CD4-positive, CD25-positive, alpha-beta regulatory T cell (primary cell): Measurements from ENCODE around the gene AKR1C3. TPM values are rescaled to one million over a fixed set of nuclear protein-coding genes. Genes with fewer than 3 reads are reported as not detected.
"Not testable (repeated sequence)": the region's sequence is repeated elsewhere in the genome, so short reads cannot be mapped to it uniquely, and the experiment has no call there.

Experiments used
- ATAC-seq, 2 donors: fragments of 150-1000 bp; cut with Tn5 transposase; one replicate each; pipeline ENCODE4 v1.10.0; 2021; ENCODE audit warnings: low read depth in 2 of 2, moderate number of reproducible peaks in 2 of 2, moderate library complexity in 1 of 2
- DNase-seq, 3 donors: peaks; one replicate each; pipeline versions ENCODE4 v3.0.0 to v3.0.0-alpha.2; 2012 to 2022; ENCODE audit warnings: mixed read lengths in 1 of 3
- H3K27ac ChIP-seq: one replicate; pipeline ENCODE4 v1.7.0; 2013; ENCODE audit warnings: mild to moderate bottlenecking, low read length; ENCODE audit not compliant: insufficient read depth, poor library complexity, severe bottlenecking
- H3K27me3 ChIP-seq: one replicate; pipeline ENCODE4 v1.7.0; 2013; ENCODE audit warnings: low read length; ENCODE audit not compliant: control insufficient read depth, insufficient read depth
- H3K36me3 ChIP-seq: one replicate; pipeline ENCODE4 v1.7.0; 2013; ENCODE audit warnings: mild to moderate bottlenecking, low read length, moderate library complexity; ENCODE audit not compliant: control insufficient read depth, insufficient read depth
- H3K4me1 ChIP-seq: 2 replicates; pipeline ENCODE4 v1.7.0; 2013; ENCODE audit warnings: mild to moderate bottlenecking, low read length; ENCODE audit not compliant: insufficient read depth, control insufficient read depth, poor library complexity, severe bottlenecking
- H3K4me3 ChIP-seq: one replicate; pipeline ENCODE4 v1.7.0; 2013; ENCODE audit warnings: low read depth, mild to moderate bottlenecking, low read length, moderate library complexity
- H3K9me3 ChIP-seq, 2 experiments: 1 replicate in 1 of 2; 2 replicates in 1 of 2; pipeline ENCODE4 v1.7.0; 2013; ENCODE audit warnings: low read length in 2 of 2, mild to moderate bottlenecking in 1 of 2, moderate library complexity in 1 of 2; ENCODE audit not compliant: control insufficient read depth in 2 of 2
- H3K27ac Mint-ChIP-seq, 3 donors: one replicate each; pipeline ENCODE4 v1.8.0; 2020 to 2022; ENCODE audit warnings: mild to moderate bottlenecking in 3 of 3, mixed read lengths in 3 of 3, moderate library complexity in 2 of 3
- H3K27me3 Mint-ChIP-seq: one replicate; pipeline ENCODE4 v1.8.0; 2022; ENCODE audit warnings: mild to moderate bottlenecking, mixed read lengths
- H3K36me3 Mint-ChIP-seq: one replicate; pipeline ENCODE4 v1.8.0; 2020; ENCODE audit warnings: mixed read lengths
- H3K4me1 Mint-ChIP-seq, 4 donors: one replicate each; pipeline ENCODE4 v1.8.0; 2020 to 2022; ENCODE audit warnings: mixed read lengths in 4 of 4, mild to moderate bottlenecking in 1 of 4
- H3K4me3 Mint-ChIP-seq, 4 donors: one replicate each; pipeline ENCODE4 v1.8.0; 2020 to 2022; ENCODE audit warnings: mild to moderate bottlenecking in 4 of 4, mixed read lengths in 4 of 4, moderate library complexity in 3 of 4
- H3K9me3 Mint-ChIP-seq, 7 donors: one replicate each; pipeline ENCODE4 v1.8.0; 2020 to 2022; ENCODE audit warnings: mixed read lengths in 7 of 7, mild to moderate bottlenecking in 3 of 7, moderate library complexity in 2 of 7
- polyA plus RNA-seq, 4 donors: library from polyadenylated mRNA; unstranded; fragments of 300-500 nt; fragmentation: Illumina TruSeq; gene quantifications; one replicate each; pipeline ENCODE4 v1.2.3, GENCODE V29; 2021
- total RNA-seq: library from RNA; stranded (reverse); gene quantifications from one replicate; pipeline ENCODE4 v1.2.3, GENCODE V29; 2022

The AKR1C3 gene
- total RNA-seq (7.4 TPM), polyA plus RNA-seq (10 to 100 TPM in 3 of 4 donors, 1 to 10 TPM in 1; 8.9 to 49.6 (median 14.2) TPM)

DNA sequence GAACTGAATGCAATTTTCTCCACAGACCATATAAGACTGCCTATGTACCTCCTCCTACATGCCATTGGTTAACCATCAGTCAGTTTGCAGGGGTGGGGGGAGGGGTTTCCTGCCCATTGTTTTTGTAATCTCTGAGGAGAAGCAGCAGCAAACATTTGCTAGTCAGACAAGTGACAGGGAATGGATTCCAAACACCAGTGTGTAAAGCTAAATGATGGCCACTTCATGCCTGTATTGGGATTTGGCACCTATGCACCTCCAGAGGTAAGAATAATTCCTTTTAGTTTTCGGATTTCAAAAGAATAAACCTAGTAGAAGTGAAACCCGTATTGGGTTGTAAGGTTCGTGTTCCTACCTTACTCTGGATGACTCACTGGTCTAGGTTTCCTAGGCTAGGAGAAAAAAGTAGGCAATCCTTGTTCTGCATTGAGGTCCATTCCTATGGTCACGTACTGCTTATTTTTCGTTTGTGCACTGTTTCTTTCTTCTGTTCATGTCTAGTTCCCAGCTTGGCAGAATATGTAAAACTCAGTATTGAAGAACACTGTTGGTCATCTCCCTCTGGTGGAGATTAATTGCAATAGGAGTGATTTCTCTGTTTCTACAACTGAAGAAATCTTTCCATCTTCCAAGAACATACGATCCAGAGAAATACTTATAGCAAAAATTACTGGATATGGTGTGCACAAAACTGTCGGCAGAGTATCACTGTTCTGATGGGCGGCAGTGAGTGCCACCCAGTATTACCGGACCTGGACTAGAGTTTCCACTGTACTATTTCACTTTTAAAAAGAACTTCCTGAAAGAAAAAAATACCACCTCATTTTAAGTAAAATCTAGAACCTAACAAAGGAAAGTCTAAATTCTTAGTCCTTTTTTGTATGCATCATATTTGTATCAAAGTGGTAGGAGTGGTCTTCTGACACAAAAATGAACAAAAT lies at the start of gene AKR1C3:
Gene AKR1C3, plus strand, starts transcription at position 150 of the 941 bp plus-strand sequence. Its CDS starts 31 bp downstream, at position 181.
- Mint-ChIP-seq H3K4me1 (peaks cover 0 to 8% (median 5%) of the 10 kb centered on the region in 4 donors), H3K4me3 (peak within 1 kb of the TSS; percentile 87 to 92 (median 88)), H3K27ac (peak within 1 kb of the TSS in 2 of 3 donors; percentile 76 to 78), H3K9me3 (peaks cover 0 to 6% (median 2%) of the 10 kb centered on the region in 7 donors), H3K27me3 (no peaks in the 10 kb centered on the region), H3K36me3 (no peaks in the 10 kb centered on the region)
- peak in 2 of 3 donors; percentile 37 to 80 for DNase-seq
- Histone ChIP-seq H3K9me3 (no peaks in the 10 kb centered on the region), H3K27ac (no peak within 1 kb of the TSS), H3K4me3 (peak within 1 kb of the TSS; percentile 95), H3K27me3 (peaks cover 9% of the 10 kb centered on the region), H3K4me1 (no peaks in the 10 kb centered on the region), H3K36me3 (no peaks in the 10 kb centered on the region)
- ATAC-seq: peak in 1 of 2 donors; percentile 56

DNA sequence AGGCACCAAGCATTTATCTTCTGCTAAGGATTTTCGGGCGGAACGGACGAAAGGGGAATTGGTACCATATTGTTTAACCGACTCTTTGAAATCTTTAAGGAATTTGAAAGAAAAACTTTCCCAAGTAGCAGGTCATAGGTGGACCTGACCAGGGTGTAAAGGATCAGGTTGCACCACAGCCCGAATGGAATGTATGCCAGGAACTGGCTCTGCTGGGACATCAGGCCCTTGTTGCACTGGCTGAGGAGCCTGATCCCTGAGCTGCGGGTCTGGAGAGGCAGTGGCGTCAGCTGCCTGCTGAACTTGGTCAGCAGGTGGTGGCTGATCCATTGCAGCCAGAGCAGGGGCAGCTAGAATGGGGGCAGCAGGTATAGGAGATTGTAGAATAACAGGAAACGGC lies 49.1 kb upstream of the AKR1C3 start:
- no peaks in the 10 kb centered on the region for H3K4me1 Mint-ChIP-seq
- H3K36me3 ChIP-seq: no peaks in the 10 kb centered on the region

DNA sequence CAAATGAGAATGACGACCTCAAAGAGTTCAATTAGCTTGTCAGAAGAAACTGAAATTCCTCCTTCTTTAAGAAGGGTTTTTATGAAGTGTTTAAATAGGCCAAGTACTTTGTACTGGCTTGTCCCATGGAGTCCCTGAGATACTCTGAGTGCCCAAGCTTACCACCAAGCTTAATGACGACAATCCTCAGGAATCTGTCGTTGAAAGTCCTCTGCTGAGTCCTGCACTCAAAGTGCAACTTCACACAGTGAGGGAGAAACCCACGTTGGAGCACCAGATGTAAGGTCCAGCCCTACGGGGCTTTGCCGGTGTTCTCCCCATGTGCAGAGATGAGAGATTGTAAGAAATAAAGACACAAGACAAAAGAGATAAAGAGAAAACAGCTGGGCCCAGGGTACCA lies 47.8 kb upstream of the AKR1C3 start:
- H3K27ac ChIP-seq: no peak overlapping the region
- H3K36me3 ChIP-seq: no peaks in the 10 kb centered on the region
- Mint-ChIP-seq H3K4me1 (no peaks in the 10 kb centered on the region), H3K36me3 (no peaks in the 10 kb centered on the region), H3K9me3 (no peaks in the 10 kb centered on the region), H3K27ac (no peak overlapping the region), H3K27me3 (no peaks in the 10 kb centered on the region), H3K4me3 (no peak overlapping the region)
- no peak overlapping the region for H3K4me3 ChIP-seq
- H3K9me3 ChIP-seq: no peaks in the 10 kb centered on the region
- DNase-seq: no peak
- no peaks in the 10 kb centered on the region for H3K4me1 ChIP-seq
- H3K27me3 ChIP-seq: no peaks in the 10 kb centered on the region
- no peak for ATAC-seq

More for the DNA sequence above, 49.1 kb upstream of the AKR1C3 start:
- Histone ChIP-seq H3K27ac (no peak overlapping the region), H3K4me3 (no peak overlapping the region), H3K9me3 (no peaks in the 10 kb centered on the region), H3K4me1 (no peaks in the 10 kb centered on the region), H3K27me3 (no peaks in the 10 kb centered on the region)
- Mint-ChIP-seq H3K9me3 (no peaks in the 10 kb centered on the region), H3K36me3 (no peaks in the 10 kb centered on the region), H3K4me3 (no peak overlapping the region), H3K27ac (no peak overlapping the region), H3K27me3 (no peaks in the 10 kb centered on the region)
- no peak for DNase-seq
- ATAC-seq: no peak

DNA sequence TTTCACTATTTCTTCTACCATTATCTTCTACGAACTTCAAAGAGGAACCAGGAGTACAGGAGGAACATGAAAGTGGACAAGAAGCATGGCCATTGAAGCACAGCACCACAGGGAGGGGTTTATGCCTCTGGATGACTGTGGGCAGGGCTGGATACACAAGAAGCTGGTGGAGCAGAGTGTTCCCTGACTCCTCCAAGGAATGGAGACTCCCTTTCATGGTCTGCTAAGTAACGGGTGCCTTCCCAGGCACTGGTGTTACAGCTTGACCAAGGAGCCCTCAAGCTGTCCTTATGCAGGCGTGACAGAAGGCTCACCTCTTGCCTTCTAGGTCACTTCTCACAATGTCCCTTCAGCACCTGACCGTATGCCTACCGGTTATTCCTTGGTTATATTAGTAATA lies 47.2 kb upstream of the AKR1C3 start:
- H3K36me3 ChIP-seq, H3K9me3 ChIP-seq, H3K27ac Mint-ChIP-seq, H3K4me1 ChIP-seq, H3K4me3 ChIP-seq, H3K36me3 Mint-ChIP-seq, H3K27ac ChIP-seq, H3K27me3 ChIP-seq, H3K9me3 Mint-ChIP-seq, H3K4me3 Mint-ChIP-seq, H3K4me1 Mint-ChIP-seq, ATAC-seq, H3K27me3 Mint-ChIP-seq, DNase-seq: not testable (repeated sequence)

GRCh38 chr10:5047912-5048628 lies 46.1 kb upstream of the AKR1C3 start:
- H3K36me3 Mint-ChIP-seq: no peaks in the 10 kb centered on the region
- ATAC-seq: no peak
- H3K9me3 Mint-ChIP-seq: no peaks in the 10 kb centered on the region
- H3K27ac ChIP-seq: no peak overlapping the region
- no peaks in the 10 kb centered on the region for H3K27me3 ChIP-seq
- no peak for DNase-seq
- H3K4me3 Mint-ChIP-seq: no peak overlapping the region
- H3K4me3 ChIP-seq: no peak overlapping the region
- no peaks in the 10 kb centered on the region for H3K36me3 ChIP-seq
- no peaks in the 10 kb centered on the region for H3K4me1 Mint-ChIP-seq
- H3K27me3 Mint-ChIP-seq: no peaks in the 10 kb centered on the region
- H3K9me3 ChIP-seq: no peaks in the 10 kb centered on the region
- no peaks in the 10 kb centered on the region for H3K4me1 ChIP-seq
- H3K27ac Mint-ChIP-seq: no peak overlapping the region

- not testable (repeated sequence) for H3K27ac ChIP-seq, H3K27ac Mint-ChIP-seq, H3K27me3 ChIP-seq, H3K4me1 ChIP-seq, H3K36me3 ChIP-seq, H3K27me3 Mint-ChIP-seq, H3K4me3 Mint-ChIP-seq, H3K9me3 Mint-ChIP-seq, H3K9me3 ChIP-seq, ATAC-seq, H3K36me3 Mint-ChIP-seq, H3K4me1 Mint-ChIP-seq, H3K4me3 ChIP-seq, DNase-seq
These were observed 41.2 kb upstream of the AKR1C3 start for GRCh38 chr10:5052951-5053500.

- not testable (repeated sequence) for H3K4me1 ChIP-seq, H3K27ac ChIP-seq, H3K36me3 Mint-ChIP-seq, H3K4me1 Mint-ChIP-seq, H3K27me3 Mint-ChIP-seq, H3K27ac Mint-ChIP-seq, DNase-seq, H3K27me3 ChIP-seq, H3K9me3 ChIP-seq, H3K4me3 Mint-ChIP-seq, H3K36me3 ChIP-seq, ATAC-seq, H3K4me3 ChIP-seq, H3K9me3 Mint-ChIP-seq
These were observed 39.4 kb upstream of the AKR1C3 start for GRCh38 chr10:5054831-5055230.
